HG03342 (cell line): ENCODE measurements around the gene MTMR10.

Experiments
- ATAC-seq: cut with Tn5 transposase; IDR thresholded peaks from one replicate; pipeline ENCODE4 v1.9.1; 2021; ENCODE audit warnings: mild to moderate bottlenecking, moderate library complexity; ENCODE audit not compliant: unreplicated experiment

Gene MTMR10

DNA sequence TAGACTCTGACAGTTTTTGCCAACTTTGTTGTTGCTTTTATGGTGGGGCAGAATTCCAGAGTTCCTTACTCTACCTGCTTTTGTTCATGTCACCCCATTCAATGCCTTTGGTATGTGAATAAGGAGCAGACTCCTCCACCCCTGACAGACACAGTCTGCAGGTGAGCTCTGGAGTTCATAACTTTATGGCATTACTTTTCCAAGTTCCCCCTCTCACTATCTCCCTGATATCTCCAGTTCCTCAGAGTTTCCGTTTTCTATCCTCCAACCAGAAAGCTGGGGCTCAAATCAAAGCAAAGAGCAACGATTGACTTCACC, 23.1 kb upstream of the MTMR10 start:
- no peak for ATAC-seq

- peak; percentile 88 for ATAC-seq
These were observed 22.6 kb upstream of the MTMR10 start for GRCh38 chr15:31013863-31014607.

DNA sequence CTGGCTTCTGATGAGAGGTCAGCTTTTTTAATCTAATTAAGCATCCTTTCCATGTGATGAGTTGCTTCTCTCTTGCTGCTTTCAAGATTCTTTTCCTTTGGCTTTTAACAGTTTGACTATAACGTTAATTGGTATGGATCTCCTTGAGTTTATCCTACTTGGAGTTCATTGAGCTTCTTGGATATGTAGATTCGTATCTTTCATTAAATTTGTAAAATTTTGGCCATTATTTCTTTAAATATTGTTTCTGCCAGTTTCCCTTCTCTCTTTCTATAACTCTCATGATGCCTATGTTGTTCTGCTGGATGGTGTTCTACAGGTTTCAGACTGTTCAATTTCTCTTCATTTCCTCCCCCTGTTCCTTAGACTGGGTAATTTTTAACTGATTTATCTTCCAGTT, 21.0 kb upstream of the MTMR10 start:
- no peak for ATAC-seq

DNA sequence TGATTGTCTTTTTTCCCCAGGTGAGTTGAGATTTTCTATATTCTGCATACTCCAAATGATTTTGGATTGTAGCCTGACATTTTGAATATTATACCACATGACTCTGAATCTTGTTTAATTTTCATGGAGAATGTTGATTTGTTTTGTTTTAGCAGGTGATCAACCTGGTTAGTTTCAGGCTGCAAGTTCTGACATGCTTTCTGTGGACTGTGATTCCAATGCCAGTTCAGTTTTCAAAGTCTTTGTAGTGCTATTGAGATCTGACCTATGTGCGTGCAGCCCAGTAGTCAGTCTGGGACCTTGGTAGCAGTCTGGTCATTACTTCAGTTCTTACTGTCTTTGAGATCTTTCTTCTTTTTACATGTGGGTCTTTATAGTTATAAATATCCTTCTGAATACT, 18.6 kb upstream of the MTMR10 start:
- ATAC-seq, result no peak

DNA sequence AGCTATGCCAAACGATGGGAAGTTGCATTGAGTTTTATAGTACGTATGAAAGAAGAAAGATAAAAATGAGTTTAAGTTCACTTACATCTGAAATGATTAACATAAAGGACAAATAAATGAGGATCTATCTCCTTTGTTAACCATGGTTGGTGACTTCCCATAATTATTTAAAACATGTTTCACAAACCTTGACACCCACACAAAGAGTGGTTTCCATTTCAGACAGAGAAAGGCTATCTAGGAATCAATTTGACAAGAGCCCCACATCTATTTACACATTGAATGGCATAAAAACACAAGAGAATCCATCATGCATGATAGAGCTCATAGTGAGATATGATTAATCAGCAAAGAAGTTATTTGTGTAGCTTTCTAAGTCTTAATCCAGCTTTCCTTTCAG, 14.2 kb upstream of the MTMR10 start:
- ATAC-seq, result no peak

DNA sequence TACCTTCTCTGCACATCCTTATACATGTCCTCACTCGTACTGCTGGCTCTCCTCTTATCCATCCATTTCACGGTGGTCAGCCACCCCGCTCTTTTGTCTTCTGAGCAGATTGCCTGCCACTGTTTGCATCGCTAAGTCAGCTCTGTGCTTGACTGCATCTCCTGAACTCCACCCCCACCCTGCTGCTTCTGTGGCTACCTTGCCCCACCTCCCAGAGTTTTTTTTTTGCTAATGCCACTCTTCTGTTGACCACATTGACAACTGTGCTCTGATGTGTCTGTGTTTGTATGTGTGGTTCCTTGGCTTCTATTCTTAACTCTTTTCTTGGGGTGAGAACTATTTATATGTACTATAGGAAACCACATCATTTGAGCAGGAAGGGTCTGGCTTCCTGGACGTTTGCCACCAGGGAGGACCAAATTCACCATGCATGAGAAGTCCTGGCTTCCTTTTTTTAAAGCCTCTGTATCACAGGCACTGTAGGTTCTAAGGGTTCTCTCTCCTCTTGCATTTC, 12.8 kb upstream of the MTMR10 start:
- peak; percentile 81 for ATAC-seq

GRCh38 chr15:31001702-31002101, 10.3 kb upstream of the MTMR10 start:
- no peak for ATAC-seq

DNA sequence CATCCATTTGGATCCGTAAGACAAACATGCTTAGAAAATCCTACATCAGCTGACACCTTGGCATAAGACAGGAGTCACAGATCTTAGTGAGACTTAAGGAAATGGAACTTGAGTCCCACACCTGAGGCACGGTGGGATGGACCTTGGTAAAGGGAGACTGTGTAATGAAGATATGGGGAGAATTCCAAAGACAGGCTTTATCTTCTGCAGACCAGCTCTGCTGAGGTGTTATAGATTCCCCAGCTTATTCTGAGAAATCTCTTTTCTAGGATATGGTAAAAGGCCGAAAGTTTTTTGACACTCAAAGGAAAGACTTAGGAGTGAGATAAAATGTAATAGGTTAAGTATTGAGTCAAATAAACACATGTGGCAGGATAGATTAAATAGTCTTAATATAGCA, 8.3 kb upstream of the MTMR10 start:
- ATAC-seq, result no peak

DNA sequence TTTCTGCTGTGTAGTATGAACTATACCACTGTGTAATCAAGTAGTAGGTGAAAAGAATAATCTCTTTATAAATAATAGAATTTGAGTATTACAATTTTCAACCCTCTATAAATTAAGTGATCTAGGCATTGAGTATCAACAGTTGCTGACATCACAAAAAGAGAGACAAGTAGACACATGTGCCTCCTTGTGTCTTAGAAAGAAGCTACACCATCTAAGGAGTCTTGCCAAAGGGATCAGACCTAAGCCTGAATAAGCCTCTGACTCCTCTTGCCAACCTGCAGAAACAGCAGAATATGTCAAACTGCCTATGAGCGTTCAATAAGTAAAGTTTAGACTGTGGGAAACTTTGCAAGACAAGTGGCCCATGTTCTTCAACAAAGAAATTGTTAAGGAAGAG, 5.8 kb upstream of the MTMR10 start:
- no peak for ATAC-seq

GRCh38 chr15:30992249-30992864, 929 bp upstream of the MTMR10 start:
- ATAC-seq, result no peak

DNA sequence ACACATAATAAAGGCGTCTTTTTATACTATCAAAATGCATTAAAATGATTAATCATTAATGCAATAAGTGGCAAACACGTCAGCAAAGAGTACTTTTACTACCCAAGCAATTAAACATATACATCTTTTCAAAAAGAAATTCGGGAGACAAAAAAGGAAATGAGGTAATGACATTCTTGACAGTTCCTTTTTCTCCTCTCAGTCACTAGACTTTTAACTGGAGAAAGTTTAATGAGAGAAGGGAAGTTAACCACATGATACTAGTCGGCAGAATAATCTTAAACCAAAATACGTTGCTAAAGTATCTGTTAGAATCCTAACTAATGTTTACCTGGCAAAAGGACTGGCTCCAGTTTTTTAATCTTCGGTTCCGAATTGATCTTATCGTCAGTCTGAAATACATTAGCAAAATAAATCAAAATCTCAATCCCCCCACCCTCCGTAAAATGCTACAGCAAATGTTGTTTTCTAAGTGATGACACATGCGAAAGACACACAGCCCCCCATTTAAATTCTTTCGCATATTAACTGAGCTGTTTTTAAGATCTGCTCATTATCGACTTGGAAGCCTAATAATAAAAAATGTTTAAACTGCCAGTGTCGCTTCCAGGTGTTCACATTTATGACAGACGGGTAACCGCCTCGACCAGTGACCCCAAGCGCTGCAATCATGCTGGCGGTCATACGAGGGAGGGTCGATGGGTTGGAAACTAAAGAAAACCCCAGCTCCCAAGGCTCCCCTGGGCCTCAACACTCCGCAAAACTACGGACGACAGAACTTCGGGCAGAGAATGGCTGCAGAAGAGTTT, 778 bp downstream of the MTMR10 start:
- no peak for ATAC-seq

GRCh38 chr15:30990036-30990435, 1.4 kb downstream of the MTMR10 start:
- ATAC-seq, result no peak

GRCh38 chr15:30985081-30985531, 6.3 kb downstream of the MTMR10 start:
- no peak for ATAC-seq

DNA sequence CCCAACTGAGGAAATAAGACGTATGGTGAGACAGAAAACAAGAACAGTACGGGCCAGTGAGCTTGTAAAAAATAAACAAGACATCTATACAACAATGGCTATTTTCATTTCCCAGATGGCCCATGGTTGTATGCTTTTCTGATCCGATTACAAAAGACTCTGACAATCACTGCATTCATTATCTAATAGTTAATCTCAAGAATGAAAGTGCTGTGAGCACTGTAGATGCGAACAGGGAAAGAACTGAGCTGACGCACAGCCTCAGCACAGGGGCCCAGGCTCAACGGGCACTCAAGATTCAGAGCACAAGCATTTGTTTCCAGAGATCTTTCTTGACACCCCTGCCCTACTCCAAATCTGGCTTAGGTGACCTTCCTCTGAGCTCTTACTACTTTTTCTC, 6.9 kb downstream of the MTMR10 start:
- ATAC-seq, result no peak

GRCh38 chr15:30984118-30984517, 7.3 kb downstream of the MTMR10 start:
- no peak for ATAC-seq

- no peak for ATAC-seq
These were observed 12.0 kb downstream of the MTMR10 start for GRCh38 chr15:30979457-30979856.

DNA sequence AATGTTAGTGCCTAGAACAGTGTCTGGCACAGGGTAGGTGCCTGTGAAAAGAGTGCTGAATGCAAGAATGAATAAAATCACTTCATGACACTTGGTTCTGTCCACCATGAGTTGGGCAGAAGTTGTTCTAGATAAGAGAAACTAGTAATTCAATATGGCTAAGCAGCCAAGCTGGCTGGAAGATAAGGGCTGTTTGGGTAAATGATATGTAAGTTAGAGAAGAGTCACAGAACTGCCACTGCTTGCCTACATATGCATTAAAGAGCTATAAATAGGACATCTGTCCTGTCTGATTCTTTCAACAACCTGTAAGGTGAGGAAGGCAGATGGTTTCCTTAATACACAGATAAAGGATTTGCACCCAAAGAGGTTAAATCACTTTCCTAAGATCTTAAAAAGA, 13.1 kb downstream of the MTMR10 start:
- ATAC-seq, result no peak

GRCh38 chr15:30974112-30974511, 17.3 kb downstream of the MTMR10 start:
- ATAC-seq, result no peak

- ATAC-seq, result no peak
These were observed 18.0 kb downstream of the MTMR10 start for GRCh38 chr15:30973379-30973778.

DNA sequence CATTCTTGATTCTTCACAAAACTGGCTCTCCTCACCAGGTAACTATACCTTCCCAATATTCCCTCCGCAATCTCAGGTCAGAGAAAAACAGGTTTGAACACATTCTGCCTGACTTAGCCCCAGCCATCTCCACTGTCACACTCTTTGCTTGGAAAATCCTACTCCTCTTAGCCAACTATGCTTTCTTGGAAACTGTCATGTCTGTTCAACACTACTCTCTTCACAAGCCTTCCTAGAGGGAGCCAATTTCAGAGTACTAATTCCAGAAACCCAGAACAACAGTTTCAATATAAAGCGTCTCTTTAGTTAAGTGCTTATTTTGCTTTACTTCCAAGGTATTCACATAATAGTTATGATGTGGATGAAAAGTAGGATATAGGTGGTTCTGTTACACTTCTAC, 21.7 kb downstream of the MTMR10 start:
- no peak for ATAC-seq

DNA sequence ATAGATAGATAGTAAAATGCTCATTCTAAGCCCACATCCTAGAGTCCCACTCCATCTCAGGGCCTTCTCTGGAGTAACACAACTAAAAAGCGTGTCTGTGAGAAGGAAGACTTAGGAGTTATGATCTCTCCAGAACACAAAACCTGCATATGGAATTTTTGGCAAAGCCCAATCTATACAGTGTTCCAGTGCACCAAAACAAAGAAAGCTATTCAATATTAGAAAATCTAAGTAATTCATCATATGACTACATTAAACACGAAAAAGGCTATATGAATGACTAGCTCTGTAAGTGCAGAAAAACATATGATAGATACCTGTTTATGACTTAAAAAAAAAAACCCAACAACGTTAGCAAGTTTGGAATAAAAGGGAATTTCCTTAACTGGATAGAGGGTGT, 27.7 kb downstream of the MTMR10 start:
- no peak for ATAC-seq

DNA sequence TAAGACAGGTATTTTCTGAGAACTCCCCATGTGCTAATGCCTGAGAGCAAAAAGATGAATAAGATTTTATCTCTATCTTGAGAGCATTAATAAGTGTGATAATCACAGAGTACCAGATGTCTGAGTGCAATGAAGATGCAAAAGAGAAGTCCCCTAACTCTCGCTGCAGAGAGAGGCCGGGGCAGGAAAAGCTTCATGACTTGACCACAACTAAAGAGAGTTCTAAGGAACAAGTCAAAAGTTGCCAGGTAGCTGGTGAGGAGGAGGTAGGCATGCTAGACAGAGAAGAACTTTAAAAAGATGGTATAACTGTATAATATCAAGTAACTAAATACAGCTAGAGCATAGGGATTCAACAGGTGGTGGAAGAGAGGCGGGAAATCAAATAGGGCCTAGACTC, 28.8 kb downstream of the MTMR10 start:
- ATAC-seq, result no peak
